ENCODE data around the gene NADSYN1. TPM values are rescaled to one million over a fixed set of nuclear protein-coding genes. Genes with fewer than 3 reads are reported as not detected.
"Not testable (repeated sequence)": the region's sequence is repeated elsewhere in the genome, so short reads cannot be mapped to it uniquely, and the experiment has no call there.

NADSYN1 gene
- total and polyA plus RNA-seq, 4 donors = 62.8 to 79.3 (median 65.0) TPM

GRCh38 chr11:71525938-71526495 lies 73.0 kb downstream of the NADSYN1 start:
- Histone ChIP-seq H3K27me3 (ENCODE audit: control insufficient read depth in 3 of 3, insufficient read depth in 3 of 3, low read length in 2 of 3) (no peaks in the 10 kb centered on the region), H3K9ac (ENCODE audit: insufficient read depth in 1 of 2, low read length in 2 of 2) (no peak overlapping the region), H3K4me1 (ENCODE audit: control insufficient read depth in 5 of 5, insufficient read depth in 5 of 5, low read length in 5 of 5) (no peaks in the 10 kb centered on the region), H3K4me3 (no peak overlapping the region), H3K36me3 (ENCODE audit: control insufficient read depth in 4 of 4, insufficient read depth in 4 of 4, low read length in 4 of 4) (no peaks in the 10 kb centered on the region), H3K9me3 (ENCODE audit: control insufficient read depth in 4 of 4, insufficient read depth in 3 of 4, low read length in 3 of 4) (no peaks in the 10 kb centered on the region), H3K27ac (ENCODE audit: low read depth in 1 of 2, low read length in 1 of 2) (no peak overlapping the region)
- DNase-seq (no peak), ATAC-seq (ENCODE audit: insufficient read depth, low FRiP score) (no peak)
- TF ChIP-seq CTCF (IDR thresholded peaks at IDR 0.05; ENCODE audit: control extremely low read depth, extremely low read depth) = no peak
- 84 to 94% methylated on average over 2 of the region's 2 CpGs for WGBS, 2 donors

GRCh38 chr11:71526796-71527575 lies 74.0 kb downstream of the NADSYN1 start, which contains the start of gene KRTAP5-7:
Gene KRTAP5-7 (plus strand): TSS chr11:71527267. CDS start chr11:71527301, 34 bp downstream.
- H3K27ac ChIP-seq (ENCODE audit: low read depth in 1 of 2, low read length in 1 of 2); H3K36me3 ChIP-seq (ENCODE audit: control insufficient read depth in 4 of 4, insufficient read depth in 4 of 4, low read length in 4 of 4); H3K9ac ChIP-seq (ENCODE audit: insufficient read depth in 1 of 2, low read length in 2 of 2); ATAC-seq (ENCODE audit: insufficient read depth, low FRiP score); DNase-seq; H3K9me3 ChIP-seq (ENCODE audit: control insufficient read depth in 4 of 4, insufficient read depth in 3 of 4, low read length in 3 of 4); H3K4me3 ChIP-seq; H3K27me3 ChIP-seq (ENCODE audit: control insufficient read depth in 3 of 3, insufficient read depth in 3 of 3, low read length in 2 of 3); H3K4me1 ChIP-seq (ENCODE audit: control insufficient read depth in 5 of 5, insufficient read depth in 5 of 5, low read length in 5 of 5): not testable (repeated sequence)
- 63 to 70% methylated on average over 10 of the region's 10 CpGs for WGBS, 2 donors

DNA sequence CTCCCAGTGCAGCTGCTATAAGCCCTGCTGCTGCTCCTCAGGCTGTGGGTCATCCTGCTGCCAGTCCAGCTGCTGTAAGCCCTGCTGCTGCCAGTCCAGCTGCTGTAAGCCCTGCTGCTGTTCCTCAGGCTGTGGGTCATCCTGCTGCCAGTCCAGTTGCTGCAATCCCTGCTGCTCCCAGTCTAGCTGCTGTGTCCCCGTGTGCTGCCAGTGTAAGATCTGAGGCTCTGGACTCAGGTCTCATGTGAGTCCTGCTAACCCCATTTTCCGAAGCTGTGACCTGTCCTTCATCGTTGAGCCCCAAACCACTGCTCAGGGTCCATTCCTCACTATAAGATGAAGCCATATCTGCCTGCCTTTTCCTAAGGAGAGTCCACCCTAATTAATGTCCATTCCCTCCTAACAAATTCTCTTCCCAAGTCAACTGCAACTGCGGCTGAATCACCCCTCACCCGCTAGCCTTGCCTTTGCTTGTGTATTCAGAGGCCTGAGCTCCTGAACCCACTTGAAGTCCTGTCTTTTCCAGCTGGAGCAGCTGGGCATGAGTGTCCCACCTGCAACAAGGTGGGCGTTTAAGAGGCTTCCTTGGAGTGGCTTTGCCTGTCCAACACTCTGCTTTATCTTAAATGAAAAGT lies 74.7 kb downstream of the NADSYN1 start:
- Histone ChIP-seq H3K27ac (ENCODE audit: low read depth in 1 of 2, low read length in 1 of 2) (no peak overlapping the region), H3K4me3 (no peak overlapping the region), H3K9me3 (ENCODE audit: control insufficient read depth in 4 of 4, insufficient read depth in 3 of 4, low read length in 3 of 4) (no peaks in the 10 kb centered on the region), H3K9ac (ENCODE audit: insufficient read depth in 1 of 2, low read length in 2 of 2) (no peak overlapping the region), H3K4me1 (ENCODE audit: control insufficient read depth in 5 of 5, insufficient read depth in 5 of 5, low read length in 5 of 5) (no peaks in the 10 kb centered on the region), H3K36me3 (ENCODE audit: control insufficient read depth in 4 of 4, insufficient read depth in 4 of 4, low read length in 4 of 4) (no peaks in the 10 kb centered on the region), H3K27me3 (ENCODE audit: control insufficient read depth in 3 of 3, insufficient read depth in 3 of 3, low read length in 2 of 3) (no peaks in the 10 kb centered on the region)
- ATAC-seq (ENCODE audit: insufficient read depth, low FRiP score) (no peak), DNase-seq (no peak)
- 89 to 90% methylated on average over 6 of the region's 6 CpGs for WGBS, 2 donors
- no peak for TF ChIP-seq CTCF (IDR thresholded peaks at IDR 0.05; ENCODE audit: control extremely low read depth, extremely low read depth)

DNA sequence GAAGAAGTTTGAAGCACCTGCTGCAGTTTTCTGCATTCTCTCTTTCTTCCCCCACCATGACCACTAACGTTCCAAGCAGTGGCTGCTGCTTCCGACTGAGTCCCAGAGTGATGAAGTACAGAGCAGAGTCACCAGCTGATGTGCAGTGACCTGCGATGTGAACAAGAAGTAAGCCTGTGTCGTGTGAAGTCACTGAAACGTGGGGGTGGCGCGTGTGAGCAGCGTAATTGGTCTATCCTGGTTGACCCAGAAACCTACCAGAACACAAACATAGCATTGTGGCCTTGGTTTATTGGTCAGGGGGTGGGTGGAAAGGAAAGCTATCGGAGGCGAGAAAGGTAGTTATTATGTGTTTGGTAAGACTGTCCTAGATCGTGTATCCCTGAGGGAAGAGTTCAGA lies 77.6 kb downstream of the NADSYN1 start:
- no peak overlapping the region for H3K27ac ChIP-seq (ENCODE audit: low read depth in 1 of 2, low read length in 1 of 2)
- no peak for TF ChIP-seq CTCF (IDR thresholded peaks at IDR 0.05; ENCODE audit: control extremely low read depth, extremely low read depth)
- no peaks in the 10 kb centered on the region for H3K4me1 ChIP-seq (ENCODE audit: control insufficient read depth in 5 of 5, insufficient read depth in 5 of 5, low read length in 5 of 5)
- no peaks in the 10 kb centered on the region for H3K9me3 ChIP-seq (ENCODE audit: control insufficient read depth in 4 of 4, insufficient read depth in 3 of 4, low read length in 3 of 4)
- no peak overlapping the region for H3K4me3 ChIP-seq
- DNase-seq (no peak), ATAC-seq (ENCODE audit: insufficient read depth, low FRiP score) (no peak)
- no peaks in the 10 kb centered on the region for H3K27me3 ChIP-seq (ENCODE audit: control insufficient read depth in 3 of 3, insufficient read depth in 3 of 3, low read length in 2 of 3)
- H3K36me3 ChIP-seq (ENCODE audit: control insufficient read depth in 4 of 4, insufficient read depth in 4 of 4, low read length in 4 of 4) = no peaks in the 10 kb centered on the region
- H3K9ac ChIP-seq (ENCODE audit: insufficient read depth in 1 of 2, low read length in 2 of 2) = no peak overlapping the region
- WGBS, 2 donors = 89 to 93% methylated on average over 11 of the region's 11 CpGs

Measured in lung (tissue), 12 donors.